ENCODE results near the gene PPP2R5C. TPM values are rescaled to one million over a fixed set of nuclear protein-coding genes. Genes with fewer than 3 reads are reported as not detected.
A peak's percentile ranks its signal among the peaks of the same experiment; 100 is the strongest.
"Not testable (repeated sequence)": the region's sequence is repeated elsewhere in the genome, so short reads cannot be mapped to it uniquely, and the experiment has no call there.

Gene PPP2R5C
- polyA plus RNA-seq (2012; ENCODE audit: low read depth, missing spikeins), result 87.1 TPM

DNA sequence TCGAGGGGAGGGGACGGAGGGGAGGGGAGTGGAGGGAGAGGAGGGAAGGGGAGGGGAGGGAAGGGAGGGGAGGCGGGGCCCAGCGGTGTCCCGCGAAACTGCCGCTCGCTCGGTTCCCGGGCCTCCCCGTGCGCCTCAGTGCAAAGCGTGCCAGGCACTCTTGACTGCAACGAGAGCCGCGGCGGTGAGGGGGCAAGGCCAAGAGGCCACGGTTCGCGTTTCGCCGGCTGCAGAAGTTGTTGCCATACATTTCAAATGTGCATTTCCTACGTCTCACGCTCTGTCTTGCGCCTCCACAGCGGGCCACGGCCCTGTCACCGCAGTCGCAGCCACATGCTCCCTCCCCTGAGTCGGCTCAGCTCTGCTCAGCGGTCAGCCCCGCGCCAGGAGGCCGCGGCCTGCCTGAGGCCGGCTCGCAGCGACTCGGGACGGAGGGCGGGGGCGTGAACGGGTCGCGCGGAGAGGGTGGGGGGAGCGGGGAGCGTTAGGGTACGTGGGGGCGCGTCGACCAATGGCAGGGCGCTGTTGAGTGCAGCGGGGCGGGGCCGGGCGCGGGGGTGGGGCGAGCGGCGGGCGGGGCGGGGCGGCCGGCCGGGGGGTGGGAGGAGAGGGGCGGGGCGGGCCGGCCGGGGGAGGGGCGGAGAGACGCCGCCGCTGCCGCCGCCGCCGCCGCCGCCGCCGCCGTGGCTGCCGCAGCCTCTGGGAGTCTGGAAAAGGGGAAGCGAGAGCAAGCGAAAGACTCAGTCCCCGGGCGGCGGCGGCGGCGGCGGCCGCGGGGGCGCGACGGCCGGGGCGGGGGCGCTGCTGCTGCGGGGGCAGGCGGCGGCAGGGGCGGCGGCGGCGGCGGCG, at the start of gene PPP2R5C:
TSS of gene PPP2R5C (plus strand) at position 678 of the 849 bp plus-strand sequence. CDS start 185 bp downstream, outside the sequence.
- peak; percentile 94 for DNase-seq (ENCODE audit: insufficient read length, low spot score)
- TF ChIP-seq POLR2A (IDR thresholded peaks at IDR 0.05; ENCODE audit: low read depth, low read length) (no peak), SPI1 (IDR thresholded peaks at IDR 0.05; ENCODE audit: low read depth, low read length) (peak; percentile 39; the same call in 1 of the 2 replicates), PAX5 (IDR thresholded peaks at IDR 0.05; ENCODE audit: insufficient read depth, low read length, severe bottlenecking) (no peak)
- no peak for FAIRE-seq

DNA sequence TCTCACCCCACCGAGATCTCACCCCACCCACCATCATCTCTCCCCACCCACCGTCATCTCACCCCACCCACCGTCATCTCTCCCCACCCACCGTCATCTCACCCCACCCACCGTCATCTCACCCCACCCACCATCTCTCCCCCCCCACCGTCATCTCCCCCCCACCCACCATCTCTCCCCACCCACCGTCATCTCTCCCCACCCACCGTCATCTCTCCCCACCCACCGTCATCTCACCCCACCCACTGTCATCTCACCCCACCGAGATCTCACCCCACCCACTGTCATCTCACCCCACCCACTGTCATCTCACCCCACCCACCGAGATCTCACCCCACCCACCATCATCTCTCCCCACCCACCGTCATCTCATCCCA, 49.7 kb upstream of the PPP2R5C start:
- FAIRE-seq; DNase-seq (ENCODE audit: insufficient read length, low spot score): not testable (repeated sequence)

DNA sequence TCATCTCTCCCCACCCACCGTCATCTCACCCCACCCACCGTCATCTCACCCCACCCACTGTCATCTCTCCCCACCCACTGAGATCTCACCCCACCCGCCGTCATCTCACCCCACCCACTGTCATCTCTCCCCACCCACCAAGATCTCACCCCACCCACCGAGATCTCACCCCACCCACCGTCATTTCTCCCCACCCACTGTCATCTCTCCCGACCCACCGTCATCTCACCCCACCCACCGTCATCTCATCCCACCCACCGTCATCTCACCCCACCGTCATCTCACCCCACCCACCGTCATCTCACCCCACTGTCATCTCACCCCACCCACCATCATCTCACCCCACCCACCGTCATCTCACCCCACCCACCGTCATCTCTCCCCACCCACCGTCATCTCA, 49.2 kb upstream of the PPP2R5C start:
- DNase-seq (ENCODE audit: insufficient read length, low spot score); FAIRE-seq: not testable (repeated sequence)

DNA sequence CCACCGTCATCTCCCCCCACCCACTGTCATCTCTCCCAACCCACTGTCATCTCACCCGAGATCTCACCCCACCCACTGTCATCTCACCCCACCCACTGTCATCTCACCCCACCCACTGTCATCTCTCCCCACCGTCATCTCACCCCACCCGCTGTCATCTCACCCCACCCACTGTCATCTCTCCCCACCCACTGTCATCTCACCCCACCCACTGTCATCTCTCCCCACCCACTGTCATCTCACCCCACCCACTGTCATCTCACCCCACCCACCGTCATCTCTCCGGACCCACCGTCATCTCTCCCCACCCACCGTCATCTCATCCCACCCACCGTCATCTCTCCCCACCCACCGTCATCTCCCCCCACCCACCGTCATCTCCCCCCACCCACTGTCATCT, 48.4 kb upstream of the PPP2R5C start:
- not testable (repeated sequence) for FAIRE-seq

DNA sequence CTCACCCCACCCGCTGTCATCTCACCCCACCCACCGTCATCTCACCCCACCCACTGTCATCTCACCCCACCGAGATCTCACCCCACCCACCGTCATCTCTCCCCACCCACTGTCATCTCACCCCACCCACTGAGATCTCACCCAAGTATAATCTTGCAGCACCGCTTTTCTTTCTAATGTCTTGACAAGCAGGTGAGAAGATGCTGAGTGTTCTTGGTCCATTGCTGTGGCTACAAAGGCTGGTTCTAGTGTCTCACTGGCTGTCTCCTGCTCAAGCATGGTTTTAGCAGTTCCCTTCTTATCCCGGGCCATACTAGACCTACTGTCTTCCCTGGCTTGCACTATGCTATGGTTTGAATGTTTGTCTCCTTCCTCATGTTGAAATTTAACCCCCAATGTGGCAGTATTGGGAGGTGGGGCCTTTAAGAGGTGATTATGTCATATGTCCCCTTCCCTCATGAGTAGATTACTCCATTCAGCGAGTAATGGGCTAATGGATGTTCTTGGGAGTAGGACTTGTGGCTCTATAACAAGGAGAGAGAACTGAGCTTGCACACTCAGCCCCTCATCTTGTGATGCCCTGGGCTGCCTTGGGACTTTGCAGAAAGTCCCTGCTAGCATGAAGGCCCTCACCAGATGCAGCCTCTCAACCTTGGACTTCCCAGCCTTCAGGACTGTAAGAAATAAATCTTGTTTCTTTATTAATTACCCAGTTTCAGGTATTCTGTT, 47.7 kb upstream of the PPP2R5C start:
- FAIRE-seq, result no peak
- TF ChIP-seq POLR2A (IDR thresholded peaks at IDR 0.05; ENCODE audit: low read depth, low read length) (no peak), POLR2AphosphoS5 (IDR thresholded peaks at IDR 0.05; ENCODE audit: low read depth, low read length) (no peak), SPI1 (IDR thresholded peaks at IDR 0.05; ENCODE audit: low read depth, low read length) (no peak), TAF1 (IDR thresholded peaks at IDR 0.05; ENCODE audit: low read depth, low read length) (no peak), PAX5 (IDR thresholded peaks at IDR 0.05; ENCODE audit: insufficient read depth, low read length, severe bottlenecking) (no peak), POU2F2 (IDR thresholded peaks at IDR 0.05; ENCODE audit: low read depth, low read length) (no peak)
- no peak for DNase-seq (ENCODE audit: insufficient read length, low spot score)

More for the DNA sequence above, 48.4 kb upstream of the PPP2R5C start:
- DNase-seq (ENCODE audit: insufficient read length, low spot score), result not testable (repeated sequence)

DNA sequence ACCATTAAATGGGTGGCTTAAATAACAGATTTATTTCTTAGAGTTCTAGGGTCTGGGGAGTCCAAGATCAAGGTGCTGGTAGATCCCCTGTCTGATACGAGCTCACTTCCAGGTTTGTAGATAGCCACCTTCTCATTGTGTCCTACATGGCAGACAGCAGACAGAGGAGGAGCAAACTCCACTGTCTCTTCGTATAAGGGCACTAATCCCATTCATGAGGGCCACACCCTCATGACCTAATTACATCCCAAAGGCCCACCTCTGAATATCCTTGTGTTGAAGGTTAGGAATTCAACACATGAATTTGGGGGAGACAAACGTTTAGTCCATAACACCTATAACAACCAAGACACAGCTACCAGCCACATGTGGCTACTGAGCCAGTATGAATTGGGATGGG, 47.1 kb upstream of the PPP2R5C start:
- no peak for TF ChIP-seq PAX5 (IDR thresholded peaks at IDR 0.05; ENCODE audit: insufficient read depth, low read length, severe bottlenecking)
- no peak for TF ChIP-seq SPI1 (IDR thresholded peaks at IDR 0.05; ENCODE audit: low read depth, low read length)
- no peak for TF ChIP-seq POU2F2 (IDR thresholded peaks at IDR 0.05; ENCODE audit: low read depth, low read length)
- no peak for TF ChIP-seq TAF1 (IDR thresholded peaks at IDR 0.05; ENCODE audit: low read depth, low read length)
- no peak for TF ChIP-seq POLR2A (IDR thresholded peaks at IDR 0.05; ENCODE audit: low read depth, low read length)
- no peak for TF ChIP-seq POLR2AphosphoS5 (IDR thresholded peaks at IDR 0.05; ENCODE audit: low read depth, low read length)
- no peak for FAIRE-seq
- DNase-seq (ENCODE audit: insufficient read length, low spot score), result no peak

DNA sequence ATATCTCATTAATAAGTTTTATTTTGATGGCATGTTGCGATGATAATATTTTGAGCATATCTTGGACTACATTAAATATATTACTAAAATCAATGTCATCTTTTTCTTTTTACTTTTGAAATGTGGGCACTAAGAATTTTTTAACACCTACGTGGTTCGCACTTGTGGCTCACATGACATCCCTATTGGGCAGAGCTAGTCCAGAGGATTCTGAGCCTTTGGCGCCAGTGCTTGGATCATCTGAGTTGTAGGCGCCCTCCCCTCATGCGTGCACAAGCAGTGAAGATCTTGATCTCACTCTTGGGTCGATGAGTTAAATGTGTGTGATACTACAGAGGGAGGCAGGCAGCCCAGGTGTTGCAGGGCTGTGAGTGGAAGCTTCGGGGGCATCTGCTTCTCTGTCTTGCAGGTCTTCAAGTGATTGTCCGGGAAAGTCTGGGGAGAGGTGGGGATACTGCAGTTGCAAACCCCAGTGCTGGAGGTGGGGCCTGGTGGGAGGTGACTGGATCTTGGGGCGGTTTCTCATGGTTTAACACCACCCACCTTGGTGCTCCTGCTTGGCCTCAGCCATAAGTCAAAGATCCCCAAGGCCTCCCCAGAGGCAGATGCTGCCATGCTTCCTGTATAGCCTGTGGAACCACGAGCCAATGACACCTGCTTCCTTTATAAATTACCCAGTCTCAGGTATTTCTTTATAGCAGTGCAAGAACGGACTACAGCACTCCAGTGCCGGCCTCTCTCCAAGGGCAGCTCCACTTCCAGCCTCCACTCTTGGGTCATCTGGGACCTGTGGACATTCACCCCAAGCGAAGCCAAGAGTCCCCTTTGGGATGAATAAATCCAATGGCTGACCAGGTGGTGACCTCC, 46.1 kb upstream of the PPP2R5C start:
- FAIRE-seq (no peak), DNase-seq (ENCODE audit: insufficient read length, low spot score) (no peak)
- no peak for TF ChIP-seq POLR2AphosphoS5 (IDR thresholded peaks at IDR 0.05; ENCODE audit: low read depth, low read length)
- TF ChIP-seq PAX5 (IDR thresholded peaks at IDR 0.05; ENCODE audit: insufficient read depth, low read length, severe bottlenecking), result no peak
- TF ChIP-seq POU2F2 (IDR thresholded peaks at IDR 0.05; ENCODE audit: low read depth, low read length), result no peak
- no peak for TF ChIP-seq TAF1 (IDR thresholded peaks at IDR 0.05; ENCODE audit: low read depth, low read length)
- no peak for TF ChIP-seq POLR2A (IDR thresholded peaks at IDR 0.05; ENCODE audit: low read depth, low read length)
- no peak for TF ChIP-seq SPI1 (IDR thresholded peaks at IDR 0.05; ENCODE audit: low read depth, low read length)

DNA sequence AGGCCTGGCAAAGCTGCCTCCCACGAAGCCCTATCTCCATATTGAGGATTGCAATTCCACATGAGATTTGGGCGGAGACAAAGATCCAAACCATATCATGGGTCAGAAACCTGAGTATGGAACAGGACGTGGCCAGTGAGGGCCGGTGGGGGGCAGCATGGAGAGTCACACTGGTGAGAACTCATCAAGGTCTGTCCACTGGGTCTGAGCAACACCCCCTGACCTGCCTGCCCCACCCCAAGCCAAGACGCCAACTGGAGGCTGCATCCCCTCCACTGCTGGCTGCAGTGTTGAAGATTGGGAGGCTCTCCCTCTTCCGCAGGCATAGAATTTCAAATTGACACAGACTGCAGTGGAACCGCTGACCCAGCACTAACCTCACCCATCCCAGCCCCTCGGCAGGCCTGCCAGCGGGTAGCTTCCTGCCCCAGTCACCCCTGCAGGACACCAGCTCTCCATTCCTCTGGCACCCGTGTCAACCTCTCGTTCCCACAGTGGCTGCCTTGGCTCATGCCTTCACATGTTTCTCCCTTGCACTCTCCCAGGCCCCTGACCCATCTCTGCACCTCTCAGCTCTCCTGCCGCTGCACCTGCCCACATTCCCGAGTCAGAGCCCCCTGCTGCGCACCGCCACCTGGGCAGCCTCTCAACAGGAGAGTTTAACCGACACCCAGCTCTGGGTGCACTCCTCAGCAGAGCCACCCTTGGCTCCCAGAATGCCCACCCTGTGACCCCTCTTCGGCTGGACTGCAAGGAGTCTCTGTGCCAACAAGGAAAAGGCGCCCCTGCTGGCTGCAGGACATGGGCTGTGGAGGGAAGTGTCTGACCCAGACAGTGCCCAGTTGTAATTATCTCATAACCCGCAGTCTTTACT, 45.2 kb upstream of the PPP2R5C start:
- TF ChIP-seq POLR2A (IDR thresholded peaks at IDR 0.05; ENCODE audit: low read depth, low read length) (no peak), POU2F2 (IDR thresholded peaks at IDR 0.05; ENCODE audit: low read depth, low read length) (no peak), SPI1 (IDR thresholded peaks at IDR 0.05; ENCODE audit: low read depth, low read length) (no peak), TAF1 (IDR thresholded peaks at IDR 0.05; ENCODE audit: low read depth, low read length) (no peak), POLR2AphosphoS5 (IDR thresholded peaks at IDR 0.05; ENCODE audit: low read depth, low read length) (no peak), PAX5 (IDR thresholded peaks at IDR 0.05; ENCODE audit: insufficient read depth, low read length, severe bottlenecking) (no peak)
- no peak for DNase-seq (ENCODE audit: insufficient read length, low spot score)
- FAIRE-seq, result no peak

DNA sequence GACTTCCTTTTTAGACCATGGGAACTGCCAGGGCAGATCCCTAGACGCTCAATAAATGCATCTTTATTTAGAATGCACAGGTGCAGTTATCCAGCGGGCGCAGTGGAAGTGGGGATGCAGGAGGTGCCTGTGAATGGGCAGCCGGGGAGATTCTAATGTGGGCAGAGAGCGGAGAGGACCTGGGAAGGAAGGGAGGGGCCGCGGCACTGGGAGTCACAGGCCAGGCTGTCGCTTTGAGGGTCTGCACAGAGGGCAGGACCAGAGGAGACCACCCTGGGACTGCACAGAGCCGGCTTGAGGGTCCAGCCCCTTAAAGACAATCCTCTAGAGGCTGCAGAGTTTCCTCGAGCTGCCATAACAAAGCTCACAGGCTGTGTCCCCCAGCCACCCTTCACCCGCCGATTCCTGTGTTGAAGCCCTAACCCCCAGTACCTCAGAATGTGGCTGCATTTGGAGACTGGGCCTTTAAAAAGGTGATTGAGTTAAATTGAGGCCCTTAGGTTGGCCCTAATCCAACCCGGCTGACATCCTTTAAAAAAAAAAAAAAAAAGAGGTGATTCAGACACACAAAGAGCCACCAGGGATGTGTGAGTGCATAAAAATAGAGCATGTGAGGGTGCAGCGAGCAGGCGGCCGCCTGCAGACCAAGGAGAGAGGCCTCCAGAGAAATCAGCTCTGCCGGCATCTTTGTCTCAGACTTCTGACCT, 44.4 kb upstream of the PPP2R5C start:
- FAIRE-seq, result no peak
- TF ChIP-seq POLR2AphosphoS5 (IDR thresholded peaks at IDR 0.05; ENCODE audit: low read depth, low read length), result no peak
- TF ChIP-seq PAX5 (IDR thresholded peaks at IDR 0.05; ENCODE audit: insufficient read depth, low read length, severe bottlenecking), result no peak
- no peak for TF ChIP-seq POLR2A (IDR thresholded peaks at IDR 0.05; ENCODE audit: low read depth, low read length)
- TF ChIP-seq POU2F2 (IDR thresholded peaks at IDR 0.05; ENCODE audit: low read depth, low read length), result no peak
- TF ChIP-seq SPI1 (IDR thresholded peaks at IDR 0.05; ENCODE audit: low read depth, low read length), result no peak
- no peak for TF ChIP-seq TAF1 (IDR thresholded peaks at IDR 0.05; ENCODE audit: low read depth, low read length)
- no peak for DNase-seq (ENCODE audit: insufficient read length, low spot score)
